HT-29 (cell line): ENCODE measurements around the gene JUN. TPM values are rescaled to one million over a fixed set of nuclear protein-coding genes. Genes with fewer than 3 reads are reported as not detected.

Source experiments
- total RNA-seq: library from RNA; depleted of rRNA; stranded (reverse); fragments of >200 nt; shearing (Covaris generic); gene quantifications from 2 replicates; pipeline ENCODE4 v1.2.3, GENCODE V29; 2014; rRNA removed

JUN gene
- total RNA-seq, 1 experiment from 2014 or later, result 547 TPM

Other genes starting within 250 kb of the JUN start
- gene OMA1, start 237.3 kb downstream of the JUN start, total RNA-seq, result 5.8 and 7.9 TPM in 2 replicates
- 26.6 and 28.7 TPM in 2 replicates for gene TACSTD2, start 206.8 kb downstream of the JUN start, total RNA-seq
- gene MYSM1, start 84.0 kb downstream of the JUN start, total RNA-seq, result 4.7 and 10.5 TPM in 2 replicates